Measurements from ENCODE around the gene MAPKAPK5. TPM values are rescaled to one million over a fixed set of nuclear protein-coding genes. Genes with fewer than 3 reads are reported as not detected.
A peak's percentile ranks its signal among the peaks of the same experiment; 100 is the strongest.
"Not testable (repeated sequence)": the region's sequence is repeated elsewhere in the genome, so short reads cannot be mapped to it uniquely, and the experiment has no call there.

The MAPKAPK5 gene
- total RNA-seq, 3 donors from 2014 or later, result 38.2 to 59.7 (median 40.0) TPM

- Histone ChIP-seq H3K9me3 (no peaks in the 10 kb centered on the region), H3K4me1 (no peaks in the 10 kb centered on the region), H3K27ac (no peak overlapping the region), H3K4me3 (no peak overlapping the region), H3K27me3 (no peaks in the 10 kb centered on the region), H3K36me3 (no peaks in the 10 kb centered on the region)
- TF ChIP-seq POLR2A (IDR thresholded peaks at IDR 0.05), result no peak
- TF ChIP-seq POLR2AphosphoS5 (IDR thresholded peaks at IDR 0.05), result no peak
- TF ChIP-seq CTCF (IDR thresholded peaks at IDR 0.05), result no peak
- no peak for DNase-seq (ENCODE audit: low spot score in 2 of 2)
- intact Hi-C loops (cut with DNase I; ENCODE audit: low total_unique reads), result no loop called here
Observed at GRCh38 chr12:111803851-111804250, 38.2 kb upstream of the MAPKAPK5 start.

GRCh38 chr12:111806304-111806703 is 35.7 kb upstream of the MAPKAPK5 start:
- no peaks in the 10 kb centered on the region for H3K27me3 ChIP-seq
- no peak overlapping the region for H3K27ac ChIP-seq
- intact Hi-C loops (cut with DNase I; ENCODE audit: low total_unique reads), result no loop called here
- no peaks in the 10 kb centered on the region for H3K4me1 ChIP-seq
- TF ChIP-seq POLR2AphosphoS5 (IDR thresholded peaks at IDR 0.05) (no peak), POLR2A (IDR thresholded peaks at IDR 0.05) (no peak), CTCF (IDR thresholded peaks at IDR 0.05) (no peak)
- no peak overlapping the region for H3K4me3 ChIP-seq
- no peak for DNase-seq (ENCODE audit: low spot score in 2 of 2)
- no peaks in the 10 kb centered on the region for H3K36me3 ChIP-seq
- no peaks in the 10 kb centered on the region for H3K9me3 ChIP-seq

GRCh38 chr12:111807232-111807631 is 34.8 kb upstream of the MAPKAPK5 start:
- Histone ChIP-seq H3K36me3 (no peaks in the 10 kb centered on the region), H3K27ac (no peak overlapping the region), H3K4me1 (no peaks in the 10 kb centered on the region), H3K4me3 (no peak overlapping the region), H3K9me3 (no peaks in the 10 kb centered on the region), H3K27me3 (no peaks in the 10 kb centered on the region)
- intact Hi-C loops (cut with DNase I; ENCODE audit: low total_unique reads), result no loop called here
- TF ChIP-seq POLR2AphosphoS5 (IDR thresholded peaks at IDR 0.05), result no peak
- no peak for TF ChIP-seq CTCF (IDR thresholded peaks at IDR 0.05)
- no peak for TF ChIP-seq POLR2A (IDR thresholded peaks at IDR 0.05)
- no peak for DNase-seq (ENCODE audit: low spot score in 2 of 2)

GRCh38 chr12:111812881-111813741 is 28.9 kb upstream of the MAPKAPK5 start:
- H3K9me3 ChIP-seq, result no peaks in the 10 kb centered on the region
- no peaks in the 10 kb centered on the region for H3K27me3 ChIP-seq
- DNase-seq (ENCODE audit: low spot score in 2 of 2), result peak; percentile 62 to 73
- TF ChIP-seq POLR2AphosphoS5 (IDR thresholded peaks at IDR 0.05), result peak in 2 of 3 donors; percentile 15 to 43
- TF ChIP-seq POLR2A (IDR thresholded peaks at IDR 0.05), result no peak
- TF ChIP-seq CTCF (IDR thresholded peaks at IDR 0.05), result peak; percentile 42 to 89 (median 81)
- no peaks in the 10 kb centered on the region for H3K36me3 ChIP-seq
- H3K27ac ChIP-seq, result no peak overlapping the region
- no peak overlapping the region for H3K4me3 ChIP-seq
- intact Hi-C loops (cut with DNase I; ENCODE audit: low total_unique reads), result no loop called here
- H3K4me1 ChIP-seq, result no peaks in the 10 kb centered on the region

GRCh38 chr12:111816065-111816615 is 25.9 kb upstream of the MAPKAPK5 start:
- no peaks in the 10 kb centered on the region for H3K36me3 ChIP-seq
- H3K4me1 ChIP-seq, result no peaks in the 10 kb centered on the region
- H3K9me3 ChIP-seq, result no peaks in the 10 kb centered on the region
- no peak overlapping the region for H3K4me3 ChIP-seq
- intact Hi-C loops (cut with DNase I; ENCODE audit: low total_unique reads), result no loop called here
- DNase-seq (ENCODE audit: low spot score in 2 of 2), result no peak
- H3K27me3 ChIP-seq, result no peaks in the 10 kb centered on the region
- TF ChIP-seq CTCF (IDR thresholded peaks at IDR 0.05) (no peak), POLR2A (IDR thresholded peaks at IDR 0.05) (no peak), POLR2AphosphoS5 (IDR thresholded peaks at IDR 0.05) (no peak)
- no peak overlapping the region for H3K27ac ChIP-seq

- DNase-seq (ENCODE audit: low spot score in 2 of 2); H3K4me3 ChIP-seq; H3K4me1 ChIP-seq; H3K36me3 ChIP-seq; H3K27me3 ChIP-seq; H3K9me3 ChIP-seq; intact Hi-C loops (cut with DNase I; ENCODE audit: low total_unique reads); H3K27ac ChIP-seq: not testable (repeated sequence)
Observed at GRCh38 chr12:111816898-111817297, 25.1 kb upstream of the MAPKAPK5 start.
